Stomach (tissue), 19 donors: Measurements from ENCODE around the gene THAP8. TPM values are rescaled to one million over a fixed set of nuclear protein-coding genes. Genes with fewer than 3 reads are reported as not detected.

Experiments
- DNase-seq, 2 donors: peaks; one replicate each; pipeline versions ENCODE4 v3.0.0 to v3.0.0-alpha.2; 2013 to 2019
- H3K27ac ChIP-seq, 5 donors: fragments of 200-600 bp in 4 of 5; sonication (generic) in 4 of 5; one replicate each; pipeline ENCODE4 v1.5.1; 2013 to 2019; ENCODE audit warnings: mild to moderate bottlenecking in 1 of 5, moderate library complexity in 1 of 5
- H3K27me3 ChIP-seq, 3 donors: fragments of 200-600 bp; sonication (generic); one replicate each; pipeline ENCODE4 v1.5.1; 2017 to 2019; ENCODE audit warnings: mixed run types in 1 of 3
- H3K36me3 ChIP-seq, 4 donors: fragments of 200-600 bp; sonication (generic); 1 replicate in 3 of 4; 2 replicates in 1 of 4; pipeline ENCODE4 v1.5.1; 2016 to 2019
- H3K4me1 ChIP-seq, 4 donors: fragments of 200-600 bp; sonication (generic); one replicate each; pipeline ENCODE4 v1.5.1; 2016 to 2019
- H3K4me3 ChIP-seq, 4 donors: fragments of 200-600 bp; sonication (generic) in 3 of 4; one replicate each; pipeline ENCODE4 v1.5.1; 2016 to 2019; ENCODE audit warnings: mild to moderate bottlenecking in 1 of 4
- H3K9me3 ChIP-seq, 4 donors: fragments of 200-600 bp; sonication (generic); one replicate each; pipeline ENCODE4 v1.5.1; 2016 to 2019
- CTCF ChIP-seq, 7 experiments: fragments of 450-650 bp in 4 of 7; fragments of 200-600 bp in 3 of 7; sonication (generic) in 3 of 7; IDR thresholded peaks; one replicate each; pipeline ENCODE4 v1.5.1; 2016 to 2019; ENCODE audit warnings: antibody characterized with exemption in 7 of 7, control low read depth in 2 of 7, mild to moderate bottlenecking in 1 of 7
- EP300 ChIP-seq: sonication (generic); formaldehyde crosslinking; IDR thresholded peaks from one replicate; pipeline ENCODE4 v1.6.1; 2017; ENCODE audit warnings: antibody characterized with exemption
- POLR2A ChIP-seq, 4 donors: fragments of 450-650 bp; IDR thresholded peaks; one replicate each; pipeline ENCODE4 v1.6.1; 2016; ENCODE audit warnings: antibody characterized with exemption in 4 of 4, control low read depth in 2 of 4, mild to moderate bottlenecking in 1 of 4, moderate library complexity in 1 of 4
- POLR2AphosphoS5 ChIP-seq, 3 donors: sonication (generic); formaldehyde crosslinking; IDR thresholded peaks; one replicate each; pipeline ENCODE4 v1.6.1; 2016; ENCODE audit warnings: antibody characterized with exemption in 3 of 3
- WGBS, 5 donors: extraction: QIAGEN DNeasy Blood & Tissue Kit in 3 of 5; methylation state at CpG; one replicate each; pipeline versions ENCODE4 v1.1.5 to v1.1.7; 2013 to 2018; 5-methylcytosine and 5-hydroxymethylcytosine counted together
- intact Hi-C: fragments of 100-400 bp; cut with DNase I; formaldehyde crosslinking; loops from one replicate; pipeline ENCODE4 v1.15.1; 2023; ENCODE audit warnings: low total_unique reads
- long read RNA-seq, 10 donors: transcript quantifications; one replicate each; lab custom pipeline, GENCODE V29; 2026
- polyA plus RNA-seq, 3 donors: library from polyadenylated mRNA; stranded (reverse); fragments of 200-250 nt; gene quantifications; one replicate each; pipeline ENCODE4 v1.2.3, GENCODE V29; 2013
- total RNA-seq, 5 donors: library from RNA; depleted of rRNA; stranded (reverse); fragments of >200 nt; gene quantifications; one replicate each; pipeline versions ENCODE4 v1.1.0 to v1.2.3, GENCODE V29; 2014 to 2016
- donor health status: healthy with polysubstance abuse.
- donor health status: Bipolar disorder and iron deficiency.
- donor health status: healthy.

Gene THAP8
- total RNA-seq (10 to 100 TPM in 1 of 5 donors, 1 to 10 TPM in 1, under 1 TPM in 2, not detected in 1; 0.29 to 12.8 (median 5.1) TPM), polyA plus RNA-seq (1 to 10 TPM; 4.4 to 4.7 (median 4.7) TPM)
- long read RNA-seq, donor 1, partial matches to known transcripts, result 0 of 1 reads
- long read RNA-seq, donor 1, other reads (novel, unspliced or antisense), result 0 of 1 reads
- long read RNA-seq, donor 2, partial matches to known transcripts, result 0 of 1 reads
- long read RNA-seq, donor 2, other reads (novel, unspliced or antisense), result 0 of 1 reads
- long read RNA-seq, donor 3, result 0 reads
- long read RNA-seq, donor 4, partial matches to known transcripts, result 0 of 1 reads
- long read RNA-seq, donor 4, other reads (novel, unspliced or antisense), result 0 of 1 reads
- long read RNA-seq, donor 5, partial matches to known transcripts, result 0 of 4 reads
- long read RNA-seq, donor 5, other reads (novel, unspliced or antisense), result 0 of 4 reads
- long read RNA-seq, donor 6, partial matches to known transcripts, result 0 of 4 reads
- long read RNA-seq, donor 6, other reads (novel, unspliced or antisense), result 0 of 4 reads
- long read RNA-seq, donor 7, partial matches to known transcripts, result 0 of 3 reads
- long read RNA-seq, donor 7, other reads (novel, unspliced or antisense), result 0 of 3 reads
- long read RNA-seq, donor 8, partial matches to known transcripts, result 0 of 1 reads
- long read RNA-seq, donor 8, other reads (novel, unspliced or antisense), result 0 of 1 reads
- long read RNA-seq, donor 9, partial matches to known transcripts, result 0 of 1 reads
- long read RNA-seq, donor 9, other reads (novel, unspliced or antisense), result 0 of 1 reads
- long read RNA-seq, donor 10, partial matches to known transcripts, result 0 of 1 reads
- long read RNA-seq, donor 10, other reads (novel, unspliced or antisense), result 0 of 1 reads

- no peaks in the 10 kb centered on the region for H3K9me3 ChIP-seq
- H3K27ac ChIP-seq, result peak within 1 kb of the TSS; percentile 92 to 98 (median 96)
- TF ChIP-seq EP300, result no peak
- TF ChIP-seq POLR2AphosphoS5 (IDR thresholded peaks at IDR 0.05), result peak; percentile 78 to 99 (median 96)
- peak in 4 of 7 experiments; percentile 37 to 59 (median 51) for TF ChIP-seq CTCF (IDR thresholded peaks at IDR 0.05)
- peak in 1 of 4 donors; percentile 11 for TF ChIP-seq POLR2A (IDR thresholded peaks at IDR 0.05)
- intact Hi-C loops, result no loop called here
- no peaks in the 10 kb centered on the region for H3K27me3 ChIP-seq
- no peaks in the 10 kb centered on the region for H3K36me3 ChIP-seq
- H3K4me3 ChIP-seq, result peak within 1 kb of the TSS; percentile 67 to 84 (median 78)
- peak; percentile 100 for DNase-seq
- peaks cover 11 to 27% (median 24%) of the 10 kb centered on the region in 4 donors for H3K4me1 ChIP-seq
- 0 to 1% (median 0%) methylated on average over 36 to 56 of the region's 56 CpGs for WGBS, 5 donors
Observed at GRCh38 chr19:36054119-36054732, at the start of gene THAP8. Gene THAP8, minus strand, starts transcription at chr19:36054285. Its CDS starts 68 bp downstream, at chr19:36054217.

- Histone ChIP-seq H3K4me1 (no peaks in the 10 kb centered on the region), H3K36me3 (peaks cover 0 to 35% (median 19%) of the 10 kb centered on the region in 4 donors), H3K27ac (no peak overlapping the region), H3K4me3 (no peak overlapping the region), H3K27me3 (no peaks in the 10 kb centered on the region), H3K9me3 (no peaks in the 10 kb centered on the region)
- 90 to 95% (median 92%) methylated on average over 13 to 24 of the region's 24 CpGs for WGBS, 5 donors
- intact Hi-C loops, result no loop called here
- TF ChIP-seq POLR2AphosphoS5 (IDR thresholded peaks at IDR 0.05) (no peak), CTCF (IDR thresholded peaks at IDR 0.05) (no peak), EP300 (no peak), POLR2A (IDR thresholded peaks at IDR 0.05) (no peak)
- no peak for DNase-seq
Observed at GRCh38 chr19:36103040-36103626, 49.0 kb upstream of the THAP8 start.

- no peaks in the 10 kb centered on the region for H3K27me3 ChIP-seq
- 90 to 92% (median 91%) methylated on average over 23 to 27 of the region's 27 CpGs for WGBS, 5 donors
- H3K9me3 ChIP-seq, result no peaks in the 10 kb centered on the region
- H3K4me3 ChIP-seq, result no peak overlapping the region
- no peaks in the 10 kb centered on the region for H3K4me1 ChIP-seq
- intact Hi-C loops, result no loop called here
- H3K27ac ChIP-seq, result no peak overlapping the region
- no peak for TF ChIP-seq EP300
- TF ChIP-seq POLR2A (IDR thresholded peaks at IDR 0.05), result no peak
- TF ChIP-seq CTCF (IDR thresholded peaks at IDR 0.05), result no peak
- no peak for TF ChIP-seq POLR2AphosphoS5 (IDR thresholded peaks at IDR 0.05)
- no peak for DNase-seq
- peaks cover 0 to 21% (median 13%) of the 10 kb centered on the region in 4 donors for H3K36me3 ChIP-seq
Observed at GRCh38 chr19:36101550-36102327, 47.7 kb upstream of the THAP8 start.
